IMR-90 (cell line): ENCODE data around the gene ARHGAP24. TPM values are rescaled to one million over a fixed set of nuclear protein-coding genes. Genes with fewer than 3 reads are reported as not detected.

Experiments
- ATAC-seq: fragments of 200-7000 bp; cut with Tn5 transposase; 2 replicates; pipeline ENCODE4 v1.9.1; 2020; ENCODE audit warnings: low read depth, mild to moderate bottlenecking, moderate library complexity
- BruUV-seq: library from RNA; stranded (reverse); fragments of 400-500 nt; replicated peaks from 2 replicates; lab custom pipeline; 2021; lab: Mats Ljungman, UMichigan
- CTCF ChIA-PET: fragments of 300-600 bp; formaldehyde crosslinking; extraction: SDS; loops from one replicate; lab custom pipeline; 2021; ENCODE audit warnings: antibody characterized with exemption; lab: Yijun Ruan, JAX
- POLR2A ChIA-PET: fragments of 300-600 bp; sonication (Branson Sonifier 250); formaldehyde crosslinking; loops from one replicate; lab custom pipeline; 2022; ENCODE audit warnings: antibody characterized with exemption; ENCODE audit not compliant: unreplicated experiment; lab: Charles Lee
- DNase-seq: peaks from one replicate; pipeline ENCODE4 v3.0.0; 2013
- H2AFZ ChIP-seq: replicated peaks from 2 replicates; pipeline ENCODE3; 2013; ENCODE audit warnings: low read length, mild to moderate bottlenecking; ENCODE audit not compliant: poor library complexity
- H2AK5ac ChIP-seq: 2 replicates; pipeline ENCODE4 v1.6.1; 2013; ENCODE audit warnings: low read depth, low read length, inconsistent platforms
- H2AK9ac ChIP-seq: replicated peaks from 2 replicates; pipeline ENCODE3; 2013; ENCODE audit warnings: mild to moderate bottlenecking, low read depth, low read length, moderate library complexity; ENCODE audit not compliant: poor library complexity
- H2BK120ac ChIP-seq: 2 replicates; pipeline ENCODE4 v1.6.1; 2013; ENCODE audit warnings: low read depth, low read length, inconsistent platforms
- H2BK15ac ChIP-seq: 3 replicates; pipeline ENCODE4 v1.6.1; 2013; ENCODE audit warnings: low read depth, low read length, inconsistent platforms
- H2BK20ac ChIP-seq: 2 replicates; pipeline ENCODE4 v1.6.1; 2013; ENCODE audit warnings: low read depth, mild to moderate bottlenecking, inconsistent platforms, low read length, moderate library complexity
- H2BK5ac ChIP-seq: 2 replicates; pipeline ENCODE4 v1.6.1; 2013; ENCODE audit warnings: mild to moderate bottlenecking, low read depth, low read length, inconsistent platforms; ENCODE audit not compliant: poor library complexity, severe bottlenecking
- H3K14ac ChIP-seq: replicated peaks from 2 replicates; pipeline ENCODE4 v1.6.1; 2013; ENCODE audit warnings: low read depth, low read length, inconsistent platforms
- H3K18ac ChIP-seq: 2 replicates; pipeline ENCODE4 v1.6.1; 2013; ENCODE audit warnings: low read depth, low read length, control low read depth
- H3K23ac ChIP-seq: 2 replicates; pipeline ENCODE4 v1.6.1; 2013; ENCODE audit warnings: low read depth, low read length, inconsistent platforms
- H3K27ac ChIP-seq: 2 replicates; pipeline ENCODE4 v1.5.1; 2013; ENCODE audit warnings: mild to moderate bottlenecking, control low read depth, low read length; ENCODE audit not compliant: insufficient read depth
- H3K27me3 ChIP-seq: 2 replicates; pipeline ENCODE4 v1.6.1; 2013; ENCODE audit warnings: low read length; ENCODE audit not compliant: control insufficient read depth, insufficient read depth
- H3K36me3 ChIP-seq: 2 replicates; pipeline ENCODE4 v1.6.1; 2013; ENCODE audit warnings: low read length, mixed read lengths; ENCODE audit not compliant: control insufficient read depth, insufficient read depth
- H3K4ac ChIP-seq: 2 replicates; pipeline ENCODE4 v1.6.1; 2013; ENCODE audit warnings: low read depth, low read length, inconsistent platforms
- H3K4me1 ChIP-seq: 2 replicates; pipeline ENCODE4 v1.6.1; 2013; ENCODE audit warnings: low read length, mixed read lengths; ENCODE audit not compliant: control insufficient read depth, insufficient read depth
- H3K4me2 ChIP-seq: 2 replicates; pipeline ENCODE4 v1.6.1; 2013; ENCODE audit warnings: low read depth, mild to moderate bottlenecking, control low read depth, low read length, moderate library complexity
- H3K4me3 ChIP-seq: 2 replicates; pipeline ENCODE4 v1.5.1; 2013; ENCODE audit warnings: low read depth, mild to moderate bottlenecking, control low read depth, low read length, moderate library complexity; ENCODE audit not compliant: insufficient read depth
- H3K56ac ChIP-seq: 2 replicates; pipeline ENCODE4 v1.6.1; 2013; ENCODE audit warnings: low read length, inconsistent platforms; ENCODE audit not compliant: insufficient read depth; ENCODE audit errors: extremely low read depth
- H3K79me1 ChIP-seq, 2 experiments: 2 replicates each; pipeline ENCODE4 v1.6.1; 2013; ENCODE audit warnings: low read length in 2 of 2, inconsistent platforms in 1 of 2, low read depth in 1 of 2
- H3K9ac ChIP-seq: 2 replicates; pipeline ENCODE4 v1.6.1; 2013; ENCODE audit warnings: low read depth, low read length, control low read depth
- H3K9me1 ChIP-seq: 2 replicates; pipeline ENCODE4 v1.6.1; 2013; ENCODE audit warnings: low read length, inconsistent platforms; ENCODE audit not compliant: insufficient read depth
- H3K9me3 ChIP-seq: 2 replicates; pipeline ENCODE4 v1.6.1; 2013; ENCODE audit warnings: low read length; ENCODE audit not compliant: control insufficient read depth, insufficient read depth
- H4K20me1 ChIP-seq: 2 replicates; pipeline ENCODE4 v1.6.1; 2013; ENCODE audit warnings: low read length, inconsistent platforms; ENCODE audit not compliant: insufficient read depth
- H4K5ac ChIP-seq: 2 replicates; pipeline ENCODE4 v1.6.1; 2013; ENCODE audit warnings: mild to moderate bottlenecking, low read depth, low read length, control low read depth
- H4K8ac ChIP-seq, 2 experiments: 2 replicates each; pipeline ENCODE4 v1.6.1; 2013; ENCODE audit warnings: low read depth in 2 of 2, low read length in 2 of 2, control low read depth in 1 of 2, inconsistent platforms in 1 of 2
- H4K91ac ChIP-seq: 2 replicates; pipeline ENCODE4 v1.6.1; 2013; ENCODE audit warnings: low read depth, low read length, inconsistent platforms; ENCODE audit not compliant: insufficient read depth
- BHLHE40 ChIP-seq: fragments of 150-350 bp; IDR thresholded peaks from 2 replicates; pipeline ENCODE4 v1.6.1; 2016; ENCODE audit warnings: mild to moderate bottlenecking, low read depth, low read length
- CEBPB ChIP-seq: IDR thresholded peaks from 2 replicates; pipeline ENCODE4 v1.6.1; 2012; ENCODE audit warnings: low read depth, low read length, improper control_type of control experiment
- CHD1 ChIP-seq: IDR thresholded peaks from 2 replicates; pipeline ENCODE4 v1.6.1; 2012; ENCODE audit warnings: low read depth, low read length, improper control_type of control experiment
- ELK1 ChIP-seq: fragments of 150-350 bp; IDR thresholded peaks from 2 replicates; pipeline ENCODE4 v1.6.1; 2016; ENCODE audit warnings: low read depth, mild to moderate bottlenecking, low read length, moderate library complexity, borderline replicate concordance
- MAFK ChIP-seq: IDR thresholded peaks from 2 replicates; pipeline ENCODE4 v1.6.1; 2012; ENCODE audit warnings: low read depth, low read length, improper control_type of control experiment
- MXI1 ChIP-seq: IDR thresholded peaks from 2 replicates; pipeline ENCODE4 v1.6.1; 2012; ENCODE audit warnings: low read depth, mild to moderate bottlenecking, low read length, moderate library complexity, borderline replicate concordance
- NFE2L2 ChIP-seq: fragments of 150-350 bp; IDR thresholded peaks from 2 replicates; pipeline ENCODE4 v1.6.1; 2016; ENCODE audit warnings: low read depth, mild to moderate bottlenecking, low read length
- POLR2A ChIP-seq: IDR thresholded peaks from 2 replicates; pipeline ENCODE4 v1.6.1; 2012; ENCODE audit warnings: mild to moderate bottlenecking, low read depth, low read length
- RAD21 ChIP-seq: IDR thresholded peaks from 2 replicates; pipeline ENCODE4 v1.6.1; 2012; ENCODE audit warnings: low read length, improper control_type of control experiment
- RCOR1 ChIP-seq: IDR thresholded peaks from 2 replicates; pipeline ENCODE4 v1.6.1; 2012; ENCODE audit warnings: mild to moderate bottlenecking, low read length, improper control_type of control experiment; ENCODE audit not compliant: insufficient replicate concordance
- RFX5 ChIP-seq: IDR thresholded peaks from 2 replicates; pipeline ENCODE4 v1.8.0; 2012; ENCODE audit warnings: low read depth, mild to moderate bottlenecking, low read length, moderate library complexity
- USF2 ChIP-seq: fragments of 150-350 bp; IDR thresholded peaks from 2 replicates; pipeline ENCODE4 v1.6.1; 2017; ENCODE audit warnings: mild to moderate bottlenecking, antibody characterized with exemption, low read length, low read depth
- WGBS, 2 experiments: methylation state at CpG; one replicate each; pipeline versions ENCODE4 v1.1.5 to v1.1.7; 2013; ENCODE audit warnings: missing lambda C conversion rate in 2 of 2; ENCODE audit not compliant: insufficient read length in 1 of 2; ENCODE audit errors: extremely low coverage in 2 of 2; 5-methylcytosine and 5-hydroxymethylcytosine counted together
- dilution Hi-C: fragments of 300-500 bp; cut with HindIII; formaldehyde crosslinking; loops from one replicate; pipeline ENCODE4 v1.14.3; 2018; ENCODE audit warnings: low sequenced_read_pairs; ENCODE audit not compliant: unreplicated experiment
- in situ Hi-C: fragments of 300-500 bp; cut with MboI; formaldehyde crosslinking; loops from 3 replicates; pipeline ENCODE4 v1.14.3; 2019; ENCODE audit warnings: low sequenced_read_pairs, inconsistent platforms, mixed read lengths
- intact Hi-C: fragments of 100-400 bp; cut with micrococcal nuclease; formaldehyde crosslinking; loops from 2 replicates; pipeline ENCODE4 v1.10.0; 2022
- polyA plus RNA-seq, 3 experiments: library from polyadenylated mRNA; depleted of rRNA; stranded (reverse); fragments of >200 nt; gene quantifications; 2 replicates each; pipeline ENCODE4 v1.2.3, GENCODE V29; 2012; ENCODE audit warnings: low replicate concordance in 1 of 3
- total RNA-seq: library from RNA; depleted of rRNA; stranded (reverse); fragments of >200 nt; gene quantifications from 2 replicates; pipeline ENCODE4 v1.2.3, GENCODE V29; 2012
- TF ChIP-seq, protein P1 (sequence below): conservative IDR thresholded peaks from 2 replicates; pipeline ENCODE4 v1.5.1; 2012; ENCODE audit warnings: mild to moderate bottlenecking, low read depth, low read length, improper control_type of control experiment

Gene ARHGAP24
- total and polyA plus RNA-seq, 2 of the 4 experiments (the other 2 are of a cell fraction) = 11.9 to 24.0 TPM

DNA sequence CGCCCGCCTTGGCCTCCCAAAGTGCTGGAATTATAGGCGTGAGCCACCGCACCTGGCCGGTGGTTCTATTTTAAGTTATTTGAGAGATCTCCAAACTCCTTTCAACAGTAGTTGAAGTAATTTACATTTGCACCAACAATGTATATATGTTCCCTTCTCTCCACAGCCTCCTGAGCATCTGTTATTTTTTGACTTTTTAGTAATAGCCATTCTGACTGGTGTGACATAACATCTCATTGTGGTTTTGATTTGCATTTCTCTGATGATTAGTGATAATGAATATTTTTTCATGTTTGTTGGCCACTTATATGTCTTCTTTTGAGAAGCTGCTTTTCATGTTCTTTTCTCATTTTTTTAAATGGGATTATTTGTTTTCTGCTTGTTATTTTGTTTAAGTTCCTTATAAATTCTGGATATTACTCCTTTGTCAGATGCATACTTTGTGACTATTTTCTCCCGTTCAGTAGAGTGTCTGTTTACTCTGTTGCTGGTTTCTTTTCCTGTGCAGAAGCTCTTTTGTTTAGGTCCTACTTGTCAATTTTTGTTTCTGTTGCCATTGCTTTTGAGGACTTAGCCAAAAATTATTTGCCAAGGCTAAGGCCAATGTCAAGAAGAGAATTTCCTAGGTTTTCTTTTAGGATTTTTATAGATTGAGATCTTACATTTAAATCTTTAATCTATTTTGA, 213.2 kb downstream of the ARHGAP24 start:
- no peak overlapping the region for H3K18ac ChIP-seq
- no peak for DNase-seq
- no peak overlapping the region for H3K4me2 ChIP-seq
- H2AK5ac ChIP-seq = no peak overlapping the region
- intact Hi-C loops (no loop called here), in situ Hi-C loops (no loop called here), dilution Hi-C loops (no loop called here)
- no peaks in the 10 kb centered on the region for H3K9me3 ChIP-seq
- no peak overlapping the region for H2AFZ ChIP-seq
- H3K9ac ChIP-seq = no peak overlapping the region
- no peak overlapping the region for H3K4ac ChIP-seq
- no peak for ATAC-seq
- no peaks in the 10 kb centered on the region; the same call in 1 of the 2 replicates for H3K27me3 ChIP-seq
- H3K4me3 ChIP-seq = no peak overlapping the region
- H3K9me1 ChIP-seq = no peaks in the 10 kb centered on the region
- no peak for TF ChIP-seq POLR2A
- no peak for TF ChIP-seq RCOR1
- no peak for TF ChIP-seq MAFK
- no peak for TF ChIP-seq CEBPB
- TF ChIP-seq CHD1 = no peak
- no peak for TF ChIP-seq BHLHE40
- no peak for TF ChIP-seq RFX5
- no peak for TF ChIP-seq NFE2L2
- no peak for TF ChIP-seq MXI1
- TF ChIP-seq, protein P1, sequence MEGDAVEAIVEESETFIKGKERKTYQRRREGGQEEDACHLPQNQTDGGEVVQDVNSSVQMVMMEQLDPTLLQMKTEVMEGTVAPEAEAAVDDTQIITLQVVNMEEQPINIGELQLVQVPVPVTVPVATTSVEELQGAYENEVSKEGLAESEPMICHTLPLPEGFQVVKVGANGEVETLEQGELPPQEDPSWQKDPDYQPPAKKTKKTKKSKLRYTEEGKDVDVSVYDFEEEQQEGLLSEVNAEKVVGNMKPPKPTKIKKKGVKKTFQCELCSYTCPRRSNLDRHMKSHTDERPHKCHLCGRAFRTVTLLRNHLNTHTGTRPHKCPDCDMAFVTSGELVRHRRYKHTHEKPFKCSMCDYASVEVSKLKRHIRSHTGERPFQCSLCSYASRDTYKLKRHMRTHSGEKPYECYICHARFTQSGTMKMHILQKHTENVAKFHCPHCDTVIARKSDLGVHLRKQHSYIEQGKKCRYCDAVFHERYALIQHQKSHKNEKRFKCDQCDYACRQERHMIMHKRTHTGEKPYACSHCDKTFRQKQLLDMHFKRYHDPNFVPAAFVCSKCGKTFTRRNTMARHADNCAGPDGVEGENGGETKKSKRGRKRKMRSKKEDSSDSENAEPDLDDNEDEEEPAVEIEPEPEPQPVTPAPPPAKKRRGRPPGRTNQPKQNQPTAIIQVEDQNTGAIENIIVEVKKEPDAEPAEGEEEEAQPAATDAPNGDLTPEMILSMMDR = no peak
- no peak for TF ChIP-seq RAD21
- no peak for TF ChIP-seq ELK1
- no peak for TF ChIP-seq USF2
- no peak overlapping the region for H3K14ac ChIP-seq
- ChIA-PET POLR2A (no interaction called here), CTCF (no interaction called here)
- no TSS peak for BruUV-seq
- H3K36me3 ChIP-seq = no peaks in the 10 kb centered on the region
- no peak overlapping the region for H4K8ac ChIP-seq
- no peak overlapping the region for H3K23ac ChIP-seq
- no peaks in the 10 kb centered on the region for H3K4me1 ChIP-seq
- H2BK5ac ChIP-seq = no peak overlapping the region
- H2BK120ac ChIP-seq = no peak overlapping the region
- no peaks in the 10 kb centered on the region for H4K20me1 ChIP-seq
- no peak overlapping the region for H3K27ac ChIP-seq
- no peak overlapping the region for H4K91ac ChIP-seq
- H2BK20ac ChIP-seq = no peak overlapping the region
- no peak overlapping the region for H2AK9ac ChIP-seq
- H3K79me1 ChIP-seq = no peaks in the 10 kb centered on the region
- H4K5ac ChIP-seq = no peak overlapping the region
- no CpG with 5 or more reads among the region's 6 CpGs for WGBS, 2 experiments
- no peak overlapping the region for H2BK15ac ChIP-seq
- H3K56ac ChIP-seq = no peak overlapping the region
